ENCODE measurements around the gene RAPGEF4.

The RAPGEF4 gene

GRCh38 chr2:173077506-173078177, 342.0 kb downstream of the RAPGEF4 start:
- POLR2A ChIA-PET: no interaction called here
- Histone ChIP-seq H3K4me1 (ENCODE audit: control insufficient read depth, insufficient read depth, low read length) (no peaks in the 10 kb centered on the region), H3K4me3 (ENCODE audit: low read depth, low read length) (peak overlapping the region; percentile 8; the same call in 1 of the 2 replicates), H3K27ac (ENCODE audit: extremely low read depth, low read depth, low read length) (no peak overlapping the region), H3K36me3 (ENCODE audit: control insufficient read depth in 2 of 2, insufficient read depth in 1 of 2, low read length in 2 of 2) (peaks cover 0 to 4% of the 10 kb centered on the region in 2 experiments; a peak in 1 of 3 replicates), H3K9me3 (ENCODE audit: control insufficient read depth, insufficient read depth, low read depth, low read length) (no peaks in the 10 kb centered on the region)
- TF ChIP-seq PRDM1 (tag by site-specific recombination; IDR thresholded peaks at IDR 0.05) (peak; percentile 76), ZNF660 (tag by site-specific recombination; IDR thresholded peaks at IDR 0.05) (no peak), ZNF26 (tag by site-specific recombination; IDR thresholded peaks at IDR 0.05) (no peak), ZNF202 (tag by site-specific recombination; IDR thresholded peaks at IDR 0.05; ENCODE audit: borderline replicate concordance) (no peak), ZXDB (tag by site-specific recombination; IDR thresholded peaks at IDR 0.05) (no peak), REST (tag by site-specific recombination; IDR thresholded peaks at IDR 0.05) (no peak), ZNF157 (tag by site-specific recombination; IDR thresholded peaks at IDR 0.05) (no peak), KLF17 (tag by site-specific recombination; IDR thresholded peaks at IDR 0.05) (no peak), ZNF341 (tag by site-specific recombination; IDR thresholded peaks at IDR 0.05; ENCODE audit: low read depth) (no peak), ZNF473 (tag by site-specific recombination; IDR thresholded peaks at IDR 0.05) (no peak), IKZF3 (tag by site-specific recombination; IDR thresholded peaks at IDR 0.05) (no peak), ZNF366 (tag by site-specific recombination; conservative IDR thresholded peaks at IDR 0.05) (0 out of 2 replicates have a peak, but pooled peaks have one; percentile 17), ZNF175 (tag by site-specific recombination; IDR thresholded peaks at IDR 0.05) (no peak), ZNF155 (tag by site-specific recombination; IDR thresholded peaks at IDR 0.05) (no peak), ZFHX2 (tag by site-specific recombination; conservative IDR thresholded peaks at IDR 0.05) (no peak), ZBTB1 (tag by site-specific recombination; IDR thresholded peaks at IDR 0.05) (no peak), ZNF10 (tag by site-specific recombination; IDR thresholded peaks at IDR 0.05) (no peak), ZBTB44 (tag by site-specific recombination; IDR thresholded peaks at IDR 0.05) (no peak), ZNF488 (tag by site-specific recombination; IDR thresholded peaks at IDR 0.05) (no peak)
- TF ChIP-seq, protein P1, sequence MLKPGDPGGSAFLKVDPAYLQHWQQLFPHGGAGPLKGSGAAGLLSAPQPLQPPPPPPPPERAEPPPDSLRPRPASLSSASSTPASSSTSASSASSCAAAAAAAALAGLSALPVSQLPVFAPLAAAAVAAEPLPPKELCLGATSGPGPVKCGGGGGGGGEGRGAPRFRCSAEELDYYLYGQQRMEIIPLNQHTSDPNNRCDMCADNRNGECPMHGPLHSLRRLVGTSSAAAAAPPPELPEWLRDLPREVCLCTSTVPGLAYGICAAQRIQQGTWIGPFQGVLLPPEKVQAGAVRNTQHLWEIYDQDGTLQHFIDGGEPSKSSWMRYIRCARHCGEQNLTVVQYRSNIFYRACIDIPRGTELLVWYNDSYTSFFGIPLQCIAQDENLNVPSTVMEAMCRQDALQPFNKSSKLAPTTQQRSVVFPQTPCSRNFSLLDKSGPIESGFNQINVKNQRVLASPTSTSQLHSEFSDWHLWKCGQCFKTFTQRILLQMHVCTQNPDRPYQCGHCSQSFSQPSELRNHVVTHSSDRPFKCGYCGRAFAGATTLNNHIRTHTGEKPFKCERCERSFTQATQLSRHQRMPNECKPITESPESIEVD (tag by site-specific recombination; IDR thresholded peaks at IDR 0.05): peak; percentile 31; the same call in 1 of the 2 replicates
- CTCF ChIA-PET: interaction anchor here (1.4 to 2.7 kb wide), 2 partner anchors 50 to 133 kb away, joined by 8 to 17 read pairs; no protein-coding TSS in a partner anchor
